Natural killer cell (primary cell): Measurements from ENCODE around the gene TIGD1. TPM values are rescaled to one million over a fixed set of nuclear protein-coding genes. Genes with fewer than 3 reads are reported as not detected.

Experiments used
- ATAC-seq, 3 donors: fragments of 150-1000 bp in 2 of 3; fragments of 200-7000 bp in 1 of 3; cut with Tn5 transposase; 1 replicate in 1 of 3; 2 replicates in 2 of 3; pipeline ENCODE4 v1.10.0; 2021; ENCODE audit warnings: mild to moderate bottlenecking in 2 of 3, moderate library complexity in 2 of 3
- DNase-seq, 2 donors: peaks; one replicate each; pipeline versions ENCODE4 v3.0.0 to v3.0.0-alpha.2; 2013 to 2021; ENCODE audit warnings: mixed read lengths in 1 of 2
- H3K27ac ChIP-seq: one replicate; pipeline ENCODE4 v1.5.1; 2013; ENCODE audit warnings: mild to moderate bottlenecking, low read length
- H3K27me3 ChIP-seq: one replicate; pipeline ENCODE4 v1.6.1; 2013; ENCODE audit warnings: low read length; ENCODE audit not compliant: control insufficient read depth, insufficient read depth
- H3K36me3 ChIP-seq: one replicate; pipeline ENCODE4 v1.6.1; 2013; ENCODE audit warnings: low read length; ENCODE audit not compliant: control insufficient read depth, insufficient read depth
- H3K4me1 ChIP-seq: one replicate; pipeline ENCODE4 v1.6.1; 2013; ENCODE audit warnings: low read length; ENCODE audit not compliant: control insufficient read depth, insufficient read depth
- H3K4me3 ChIP-seq: one replicate; pipeline ENCODE4 v1.5.1; 2013; ENCODE audit warnings: low read length
- H3K9me3 ChIP-seq: one replicate; pipeline ENCODE4 v1.6.1; 2013; ENCODE audit warnings: low read length; ENCODE audit not compliant: control insufficient read depth, insufficient read depth
- H3K27ac Mint-ChIP-seq, 2 donors: one replicate each; pipeline ENCODE4 v1.8.0; 2022; ENCODE audit warnings: mild to moderate bottlenecking in 2 of 2, mixed read lengths in 2 of 2, moderate library complexity in 1 of 2
- H3K27me3 Mint-ChIP-seq, 2 donors: one replicate each; pipeline ENCODE4 v1.8.0; 2022; ENCODE audit warnings: low read depth in 2 of 2, mixed read lengths in 2 of 2
- H3K36me3 Mint-ChIP-seq: one replicate; pipeline ENCODE4 v1.8.0; 2022; ENCODE audit warnings: mixed read lengths
- H3K4me1 Mint-ChIP-seq, 2 donors: one replicate each; pipeline ENCODE4 v1.8.0; 2022; ENCODE audit warnings: mixed read lengths in 2 of 2
- H3K4me3 Mint-ChIP-seq: one replicate; pipeline ENCODE4 v1.8.0; 2022; ENCODE audit warnings: mild to moderate bottlenecking, moderate library complexity, mixed read lengths
- H3K9me3 Mint-ChIP-seq, 2 donors: one replicate each; pipeline ENCODE4 v1.8.0; 2022; ENCODE audit warnings: mixed read lengths in 2 of 2
- CTCF ChIP-seq: fragments of 200-600 bp; IDR thresholded peaks from one replicate; pipeline ENCODE4 v1.8.0; 2022; ENCODE audit warnings: antibody characterized with exemption
- whole genome bisulfite sequencing: methylation state at CpG from one replicate; pipeline ENCODE4 v1.1.7; 2013; ENCODE audit warnings: missing lambda C conversion rate; ENCODE audit not compliant: insufficient coverage; 5-methylcytosine and 5-hydroxymethylcytosine counted together
- intact Hi-C: fragments of 100-400 bp; cut with micrococcal nuclease; formaldehyde crosslinking; loops from one replicate; pipeline ENCODE4 v1.14.2; 2022
- total RNA-seq, 4 donors: library from RNA; stranded (reverse); fragments of 120-200 nt in 1 of 4; gene quantifications; one replicate each; pipeline versions ENCODE4 v1.2.3 to v1.2.4, GENCODE V29; 2013 to 2022

TIGD1 gene
- total RNA-seq, 3 donors from 2014 or later (not counting 1 experiment from before 2014, with no cell fraction given): 10.6 to 13.2 (median 12.4) TPM

DNA sequence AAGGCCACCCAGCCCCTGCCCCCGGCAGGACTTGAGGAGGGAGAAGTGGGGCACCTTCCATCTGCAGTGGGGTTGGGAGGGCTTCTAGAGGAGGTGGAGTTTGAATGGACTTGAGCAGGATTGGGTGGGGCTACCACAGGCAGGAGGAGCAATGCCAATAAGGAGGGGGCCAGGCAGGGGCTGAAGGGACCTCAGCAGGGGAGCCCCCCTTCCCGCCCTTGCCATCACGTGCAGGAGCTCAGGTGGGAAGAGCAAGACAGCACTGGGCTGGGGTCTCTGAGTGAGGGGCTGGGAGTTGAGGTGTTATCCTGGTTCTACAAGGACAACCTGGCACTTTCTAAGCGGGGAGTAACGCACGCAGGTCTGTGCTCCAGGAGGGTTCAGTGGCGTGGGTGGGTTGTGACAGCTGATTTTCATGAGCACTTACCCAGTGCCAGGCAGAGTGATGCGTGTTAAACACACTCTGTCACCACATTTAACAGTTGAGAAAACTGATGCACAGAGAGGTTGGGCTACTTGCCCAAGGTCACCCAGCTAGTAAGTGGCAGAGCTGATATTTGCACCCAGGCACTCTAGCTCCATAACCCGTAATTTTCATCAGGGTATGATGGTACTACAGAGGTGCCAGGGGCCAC, 19.6 kb downstream of the TIGD1 start:
- TF ChIP-seq CTCF: no peak
- Mint-ChIP-seq H3K9me3 (no peaks in the 10 kb centered on the region), H3K4me3 (no peak overlapping the region), H3K27ac (no peak overlapping the region), H3K36me3 (no peaks in the 10 kb centered on the region), H3K4me1 (peaks cover 9 to 13% of the 10 kb centered on the region in 2 donors), H3K27me3 (peaks cover 0 to 6% of the 10 kb centered on the region in 2 donors)
- H3K9me3 ChIP-seq: no peaks in the 10 kb centered on the region
- no peaks in the 10 kb centered on the region for H3K36me3 ChIP-seq
- peaks cover 15% of the 10 kb centered on the region for H3K4me1 ChIP-seq
- H3K27ac ChIP-seq: no peak overlapping the region
- DNase-seq (no peak), ATAC-seq (no peak)
- no peaks in the 10 kb centered on the region for H3K27me3 ChIP-seq
- 81% methylated on average over 9 of the region's 9 CpGs for WGBS
- intact Hi-C loops: no loop called here
- no peak overlapping the region for H3K4me3 ChIP-seq

DNA sequence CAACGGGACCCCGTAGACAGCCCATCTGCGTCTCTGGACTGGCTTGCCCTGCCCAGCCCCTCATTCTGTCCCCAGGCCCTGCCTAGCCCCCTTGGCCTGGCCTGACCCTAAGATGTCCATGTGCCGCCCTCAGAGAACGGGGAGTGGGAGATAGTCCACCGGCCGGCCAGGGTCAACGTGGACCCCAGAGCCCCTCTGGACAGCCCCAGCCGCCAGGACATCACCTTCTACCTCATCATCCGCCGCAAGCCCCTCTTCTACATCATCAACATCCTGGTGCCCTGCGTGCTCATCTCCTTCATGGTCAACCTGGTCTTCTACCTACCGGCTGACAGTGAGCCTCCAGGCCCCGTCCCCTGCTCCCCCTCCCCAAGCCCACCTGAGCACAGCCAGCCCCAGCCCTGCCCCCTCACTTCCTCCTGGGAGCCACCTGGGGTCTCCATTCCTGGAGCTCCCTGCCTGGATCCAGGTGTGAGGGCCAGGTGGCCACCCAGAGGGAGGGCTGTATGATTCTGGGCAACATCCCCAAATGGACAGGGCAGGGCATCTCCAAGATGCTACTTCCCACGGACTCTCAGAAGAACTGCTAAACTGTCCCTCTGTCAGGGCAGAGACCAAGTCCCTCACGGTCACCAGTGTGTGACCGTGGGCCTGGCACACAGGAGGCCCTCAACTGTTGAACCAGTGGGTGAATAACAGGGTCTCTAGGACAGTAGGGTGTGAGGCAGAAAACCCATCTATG, 20.4 kb downstream of the TIGD1 start:
- Histone ChIP-seq H3K4me3 (no peak overlapping the region), H3K4me1 (peaks cover 15% of the 10 kb centered on the region), H3K9me3 (no peaks in the 10 kb centered on the region), H3K36me3 (no peaks in the 10 kb centered on the region), H3K27me3 (no peaks in the 10 kb centered on the region), H3K27ac (no peak overlapping the region)
- no peak for TF ChIP-seq CTCF
- Mint-ChIP-seq H3K27ac (no peak overlapping the region), H3K9me3 (no peaks in the 10 kb centered on the region), H3K4me3 (no peak overlapping the region), H3K36me3 (no peaks in the 10 kb centered on the region), H3K27me3 (peaks cover 0 to 6% of the 10 kb centered on the region in 2 donors), H3K4me1 (peaks cover 9 to 13% of the 10 kb centered on the region in 2 donors)
- no peak for ATAC-seq
- no peak for DNase-seq
- intact Hi-C loops: no loop called here
- 93% methylated on average over 17 of the region's 17 CpGs for WGBS

- no peak for TF ChIP-seq CTCF
- no peaks in the 10 kb centered on the region for H3K9me3 Mint-ChIP-seq
- H3K36me3 Mint-ChIP-seq: no peaks in the 10 kb centered on the region
- H3K27me3 ChIP-seq: peaks cover 4% of the 10 kb centered on the region
- peak in 2 of 3 donors; percentile 36 to 43 for ATAC-seq
- H3K4me3 Mint-ChIP-seq: no peak overlapping the region
- H3K36me3 ChIP-seq: no peaks in the 10 kb centered on the region
- H3K4me3 ChIP-seq: no peak overlapping the region
- intact Hi-C loops: no loop called here
- peaks cover 6 to 12% of the 10 kb centered on the region in 2 donors for H3K27me3 Mint-ChIP-seq
- peak overlapping the region in 1 of 2 donors; percentile 77 for H3K27ac Mint-ChIP-seq
- no peaks in the 10 kb centered on the region for H3K9me3 ChIP-seq
- H3K27ac ChIP-seq: no peak overlapping the region
- H3K4me1 ChIP-seq: peaks cover 20% of the 10 kb centered on the region
- peaks cover 9 to 13% of the 10 kb centered on the region in 2 donors for H3K4me1 Mint-ChIP-seq
- peak in 1 of 2 donors; percentile 31 for DNase-seq
- WGBS: 55% methylated on average over 11 of the region's 11 CpGs
These were observed 21.5 kb downstream of the TIGD1 start for GRCh38 chr2:232528746-232529460.
